Activated CD4-positive, alpha-beta T cell treated with anti-CD3 and anti-CD28 coated beads for 24 hours (primary cell): ENCODE data around the gene FBF1.

Experiments used
- DNase-seq, 2 donors: peaks; one replicate each; pipeline ENCODE4 v3.0.0-alpha.2; 2020; ENCODE audit warnings: low read depth in 2 of 2

The FBF1 gene

GRCh38 chr17:75917141-75917916 lies 23.5 kb downstream of the FBF1 start:
- no peak for DNase-seq

GRCh38 chr17:75915268-75915667 lies 25.6 kb downstream of the FBF1 start:
- DNase-seq = no peak

- no peak for DNase-seq
Observed at GRCh38 chr17:75914643-75915267, 26.1 kb downstream of the FBF1 start.

GRCh38 chr17:75913537-75914210 lies 27.2 kb downstream of the FBF1 start:
- DNase-seq = no peak

- no peak for DNase-seq
Observed at GRCh38 chr17:75910699-75911098, 30.1 kb downstream of the FBF1 start.

- no peak for DNase-seq
Observed at GRCh38 chr17:75909812-75910274, 31.0 kb downstream of the FBF1 start.

GRCh38 chr17:75909051-75909811 lies 31.6 kb downstream of the FBF1 start:
- no peak for DNase-seq

- no peak for DNase-seq
Observed at GRCh38 chr17:75908201-75908600, 32.6 kb downstream of the FBF1 start.

- DNase-seq = no peak
Observed at GRCh38 chr17:75906143-75906884, 34.5 kb downstream of the FBF1 start.

- DNase-seq = peak; percentile 91 to 92
Observed at GRCh38 chr17:75904749-75905521, 35.9 kb downstream of the FBF1 start, which contains the start of gene MRPL38. Gene MRPL38, minus strand, starts transcription at chr17:75904884. Its CDS starts 9 bp downstream, at chr17:75904875.

- no peak for DNase-seq
Observed at GRCh38 chr17:75902406-75902805, 38.4 kb downstream of the FBF1 start.

- no peak for DNase-seq
Observed at GRCh38 chr17:75901727-75902126, 39.1 kb downstream of the FBF1 start.

GRCh38 chr17:75900691-75901533 lies 39.9 kb downstream of the FBF1 start:
- no peak for DNase-seq

GRCh38 chr17:75899767-75900468 lies 40.9 kb downstream of the FBF1 start:
- DNase-seq = no peak

- no peak for DNase-seq
Observed at GRCh38 chr17:75899353-75899752, 41.5 kb downstream of the FBF1 start.

GRCh38 chr17:75898791-75899190 lies 42.1 kb downstream of the FBF1 start:
- DNase-seq = no peak

- DNase-seq = no peak
Observed at GRCh38 chr17:75898065-75898464, 42.8 kb downstream of the FBF1 start.

GRCh38 chr17:75897160-75898019 lies 43.5 kb downstream of the FBF1 start:
- DNase-seq = no peak
